Activated T-cell treated with anti-CD3 and anti-CD28 coated beads for 4 hours (primary cell): ENCODE data around the gene ABHD1.
"Not testable (repeated sequence)": the region's sequence is repeated elsewhere in the genome, so short reads cannot be mapped to it uniquely, and the experiment has no call there.

Experiments
- DNase-seq: peaks from one replicate; pipeline ENCODE4 v3.0.0-alpha.2; 2020

Gene ABHD1

GRCh38 chr2:27175330-27175729 lies 51.7 kb downstream of the ABHD1 start:
- DNase-seq = no peak

- not testable (repeated sequence) for DNase-seq
Measured at GRCh38 chr2:27175781-27176180, 52.2 kb downstream of the ABHD1 start.

GRCh38 chr2:27177441-27178351 lies 54.1 kb downstream of the ABHD1 start:
- DNase-seq = no peak

GRCh38 chr2:27178469-27178868 lies 54.9 kb downstream of the ABHD1 start:
- DNase-seq = no peak

GRCh38 chr2:27179344-27180000 lies 55.9 kb downstream of the ABHD1 start:
- no peak for DNase-seq
